ENCODE data around the gene CEP170B.

CEP170B gene

DNA sequence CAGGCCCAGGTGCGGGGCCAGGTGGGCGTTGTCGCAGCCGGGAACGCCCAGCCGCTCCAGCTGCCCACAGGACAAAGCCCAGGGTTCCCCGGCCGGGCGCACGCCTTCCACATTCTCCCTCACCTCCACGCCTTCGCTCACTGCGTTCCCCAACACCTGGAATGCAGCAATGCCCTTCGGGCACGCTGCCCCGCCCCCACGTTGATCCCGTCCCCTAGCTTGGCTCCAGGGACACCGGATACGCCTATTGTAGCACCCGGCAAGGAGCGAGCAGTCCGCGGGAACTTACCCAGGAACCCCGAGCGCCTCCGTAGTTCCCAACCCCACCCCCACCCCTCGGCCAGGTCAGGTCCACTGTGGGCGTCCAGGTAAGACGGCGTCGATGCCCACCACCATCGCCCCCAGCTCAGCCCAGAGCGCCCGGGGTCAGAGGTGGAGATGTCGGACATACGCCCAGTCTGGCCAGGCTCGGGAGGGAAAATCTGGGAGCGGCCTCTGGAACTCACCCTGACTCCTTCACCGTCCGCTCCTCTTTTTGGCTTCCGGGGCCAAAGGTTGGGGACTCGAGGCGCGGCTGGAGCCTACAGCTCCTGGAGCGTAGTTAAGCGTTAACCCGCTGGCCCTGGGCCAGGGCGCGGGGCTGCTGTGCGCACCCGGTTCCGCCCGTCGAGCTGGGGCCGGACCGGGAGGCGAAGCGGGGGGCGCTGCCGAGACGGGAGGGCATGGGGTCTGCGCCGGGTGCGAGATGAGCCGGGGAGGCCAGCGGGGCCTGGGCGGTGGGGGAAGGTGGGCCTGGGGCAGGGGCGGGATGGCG, 594 bp upstream of the CEP170B start:
- H3K4me3 ChIP-seq (ENCODE audit: low read depth, low read length): peak overlapping the region; percentile 27
- in situ Hi-C loops (cut with HindIII; ENCODE audit: low pct_ligation_motif_present, low sequenced_read_pairs): no loop called here
- TF ChIP-seq, protein P1, sequence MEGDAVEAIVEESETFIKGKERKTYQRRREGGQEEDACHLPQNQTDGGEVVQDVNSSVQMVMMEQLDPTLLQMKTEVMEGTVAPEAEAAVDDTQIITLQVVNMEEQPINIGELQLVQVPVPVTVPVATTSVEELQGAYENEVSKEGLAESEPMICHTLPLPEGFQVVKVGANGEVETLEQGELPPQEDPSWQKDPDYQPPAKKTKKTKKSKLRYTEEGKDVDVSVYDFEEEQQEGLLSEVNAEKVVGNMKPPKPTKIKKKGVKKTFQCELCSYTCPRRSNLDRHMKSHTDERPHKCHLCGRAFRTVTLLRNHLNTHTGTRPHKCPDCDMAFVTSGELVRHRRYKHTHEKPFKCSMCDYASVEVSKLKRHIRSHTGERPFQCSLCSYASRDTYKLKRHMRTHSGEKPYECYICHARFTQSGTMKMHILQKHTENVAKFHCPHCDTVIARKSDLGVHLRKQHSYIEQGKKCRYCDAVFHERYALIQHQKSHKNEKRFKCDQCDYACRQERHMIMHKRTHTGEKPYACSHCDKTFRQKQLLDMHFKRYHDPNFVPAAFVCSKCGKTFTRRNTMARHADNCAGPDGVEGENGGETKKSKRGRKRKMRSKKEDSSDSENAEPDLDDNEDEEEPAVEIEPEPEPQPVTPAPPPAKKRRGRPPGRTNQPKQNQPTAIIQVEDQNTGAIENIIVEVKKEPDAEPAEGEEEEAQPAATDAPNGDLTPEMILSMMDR (IDR thresholded peaks at IDR 0.05; ENCODE audit: low read depth, low read length, missing control alignments): no peak
- H3K27me3 ChIP-seq (replicated peaks): peaks cover 9% of the 10 kb centered on the region
- H3K36me3 ChIP-seq (replicated peaks): no peaks in the 10 kb centered on the region
- no peak for DNase-seq
- H3K27ac ChIP-seq: no peak overlapping the region

DNA sequence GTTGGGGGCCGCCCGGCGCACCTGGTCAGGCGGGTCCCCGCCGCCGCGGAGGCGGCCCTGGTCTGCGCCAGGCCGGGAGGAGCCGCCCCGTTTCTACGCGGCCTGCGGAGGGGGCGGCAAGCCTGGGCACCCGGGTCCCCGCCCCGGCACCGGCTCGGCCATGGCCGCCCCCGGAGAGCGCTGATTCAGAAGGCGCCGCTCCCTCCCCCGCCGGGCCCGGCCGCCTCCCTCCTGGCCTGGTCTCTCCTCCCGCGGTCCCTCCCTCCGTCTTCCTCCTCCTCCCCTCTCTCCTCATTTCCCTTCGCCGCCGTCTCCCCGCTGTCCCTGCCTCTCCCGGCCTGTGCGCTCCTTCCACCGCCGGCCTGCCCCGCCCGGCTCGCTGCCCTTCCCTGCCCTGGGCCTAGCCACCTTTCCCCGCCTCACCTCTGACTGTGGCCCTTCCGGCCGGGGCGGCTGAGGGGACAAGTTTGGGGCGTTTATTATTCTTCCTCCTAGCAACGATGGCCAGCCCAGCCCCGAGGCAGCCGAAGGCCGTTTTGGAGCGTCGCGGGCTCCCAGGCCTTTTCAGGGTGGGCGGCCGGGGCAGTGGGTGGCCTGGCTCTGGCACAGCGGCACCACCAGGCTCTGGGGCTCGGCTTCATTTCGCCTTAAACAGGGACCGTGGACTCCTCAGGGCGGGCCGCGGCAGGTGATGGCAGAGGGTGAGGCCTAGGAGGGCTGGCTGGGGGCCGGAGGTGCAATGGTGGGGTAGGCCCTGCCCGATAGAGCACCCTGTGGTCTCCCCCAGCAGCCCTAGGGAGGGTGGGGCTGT, 768 bp downstream of the CEP170B start:
- in situ Hi-C loops (cut with HindIII; ENCODE audit: low pct_ligation_motif_present, low sequenced_read_pairs): no loop called here
- peaks cover 9% of the 10 kb centered on the region for H3K27me3 ChIP-seq (replicated peaks)
- peak overlapping the region; percentile 71 for H3K4me3 ChIP-seq (ENCODE audit: low read depth, low read length)
- DNase-seq: peak; percentile 57
- TF ChIP-seq, protein P1 (IDR thresholded peaks at IDR 0.05; ENCODE audit: low read depth, low read length, missing control alignments): no peak
- peak overlapping the region; percentile 20 for H3K27ac ChIP-seq
- H3K36me3 ChIP-seq (replicated peaks): no peaks in the 10 kb centered on the region

DNA sequence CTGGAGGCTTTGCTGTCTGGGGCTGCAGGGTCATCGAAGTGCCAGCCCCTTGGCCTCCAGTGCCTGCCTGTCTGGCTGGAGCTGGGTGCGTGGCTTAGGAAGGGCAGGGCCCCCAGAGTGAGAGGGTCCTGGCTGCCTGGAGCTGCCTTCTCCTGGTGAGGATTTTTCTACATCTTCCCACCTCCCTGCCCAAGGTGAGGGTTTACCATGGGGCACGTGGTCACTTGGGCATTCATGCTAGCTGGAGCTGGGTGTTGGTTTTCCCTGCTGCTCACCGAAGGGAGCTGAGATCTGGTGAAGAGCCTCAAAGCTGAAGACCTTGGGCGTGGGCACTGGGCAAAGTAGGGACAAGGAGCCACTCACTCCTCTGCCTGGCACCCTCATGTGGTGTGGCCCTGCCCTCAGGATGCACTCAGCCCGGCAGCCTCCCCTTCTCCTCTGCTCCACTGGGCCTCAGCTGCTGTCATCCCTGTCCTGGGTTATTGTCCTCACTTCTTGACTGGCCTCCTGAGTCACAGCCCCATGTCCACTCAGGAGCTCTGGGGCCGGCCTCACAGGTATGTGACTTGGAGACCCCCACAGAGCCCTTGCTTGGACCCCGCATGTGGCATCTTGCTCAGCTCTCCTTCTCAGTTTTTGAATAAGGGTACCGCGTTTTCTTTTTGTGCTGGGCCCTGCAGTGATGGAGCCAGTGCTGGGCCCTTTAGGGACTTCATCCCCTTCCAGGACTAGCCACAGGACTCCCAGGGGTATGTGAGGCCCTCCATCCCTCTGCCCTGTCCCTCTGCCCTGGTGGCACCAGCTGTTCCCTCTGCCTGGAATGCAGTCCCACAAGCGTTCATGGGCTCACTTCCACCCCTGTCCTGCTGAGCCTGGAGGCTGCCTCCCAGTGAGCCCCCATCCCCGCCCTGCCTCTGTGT, 1.6 kb downstream of the CEP170B start:
- Histone ChIP-seq H3K27me3 (replicated peaks) (peaks cover 9% of the 10 kb centered on the region), H3K36me3 (replicated peaks) (no peaks in the 10 kb centered on the region), H3K27ac (peak overlapping the region; percentile 20), H3K4me3 (ENCODE audit: low read depth, low read length) (peak overlapping the region; percentile 71)
- TF ChIP-seq, protein P1 (IDR thresholded peaks at IDR 0.05; ENCODE audit: low read depth, low read length, missing control alignments): no peak
- in situ Hi-C loops (cut with HindIII; ENCODE audit: low pct_ligation_motif_present, low sequenced_read_pairs): no loop called here
- DNase-seq: no peak

DNA sequence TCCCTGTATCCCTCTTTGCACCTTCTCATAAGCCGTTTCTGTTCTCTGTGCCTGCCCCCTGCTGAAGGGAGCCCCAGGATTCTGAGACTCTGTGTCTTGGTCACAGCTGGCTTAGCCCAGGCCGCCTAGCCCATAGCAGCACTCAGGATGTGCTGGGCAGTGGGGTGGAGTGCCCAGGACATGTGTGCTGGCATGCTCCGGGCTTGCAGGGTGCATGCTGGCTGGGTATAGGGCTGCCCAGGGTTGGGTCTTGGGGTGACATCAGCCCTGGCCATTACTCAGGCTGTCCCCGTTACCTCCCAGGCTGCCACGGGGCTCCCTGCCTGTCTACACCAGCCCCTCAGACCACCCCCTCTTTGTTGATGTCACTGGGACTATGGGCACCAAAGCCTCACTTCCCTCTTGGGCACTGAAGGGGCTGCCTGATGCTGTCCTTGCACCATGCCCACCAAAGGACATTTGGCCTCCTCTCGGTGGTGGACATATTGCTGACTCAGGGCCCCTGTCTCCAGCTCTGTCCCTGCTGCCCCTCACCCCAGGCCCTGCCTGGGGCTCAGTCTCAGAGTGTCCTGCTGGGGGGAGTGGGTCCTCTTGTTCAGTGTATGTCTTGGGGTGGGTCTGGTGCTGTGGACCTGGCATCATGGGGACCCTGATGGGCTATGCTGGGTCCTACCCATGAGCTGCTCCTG, 2.4 kb downstream of the CEP170B start:
- Histone ChIP-seq H3K27ac (no peak overlapping the region), H3K36me3 (replicated peaks) (no peaks in the 10 kb centered on the region), H3K4me3 (ENCODE audit: low read depth, low read length) (no peak overlapping the region), H3K27me3 (replicated peaks) (peaks cover 9% of the 10 kb centered on the region)
- TF ChIP-seq, protein P1 (IDR thresholded peaks at IDR 0.05; ENCODE audit: low read depth, low read length, missing control alignments): no peak
- in situ Hi-C loops (cut with HindIII; ENCODE audit: low pct_ligation_motif_present, low sequenced_read_pairs): no loop called here
- DNase-seq: no peak

Data from brain microvascular endothelial cell (primary cell).